ENCODE measurements around the gene ANKRD28. TPM values are rescaled to one million over a fixed set of nuclear protein-coding genes. Genes with fewer than 3 reads are reported as not detected.

The ANKRD28 gene
- total RNA-seq, 6 experiments from 2014 or later: 16.4 to 32.2 (median 25.7) TPM

DNA sequence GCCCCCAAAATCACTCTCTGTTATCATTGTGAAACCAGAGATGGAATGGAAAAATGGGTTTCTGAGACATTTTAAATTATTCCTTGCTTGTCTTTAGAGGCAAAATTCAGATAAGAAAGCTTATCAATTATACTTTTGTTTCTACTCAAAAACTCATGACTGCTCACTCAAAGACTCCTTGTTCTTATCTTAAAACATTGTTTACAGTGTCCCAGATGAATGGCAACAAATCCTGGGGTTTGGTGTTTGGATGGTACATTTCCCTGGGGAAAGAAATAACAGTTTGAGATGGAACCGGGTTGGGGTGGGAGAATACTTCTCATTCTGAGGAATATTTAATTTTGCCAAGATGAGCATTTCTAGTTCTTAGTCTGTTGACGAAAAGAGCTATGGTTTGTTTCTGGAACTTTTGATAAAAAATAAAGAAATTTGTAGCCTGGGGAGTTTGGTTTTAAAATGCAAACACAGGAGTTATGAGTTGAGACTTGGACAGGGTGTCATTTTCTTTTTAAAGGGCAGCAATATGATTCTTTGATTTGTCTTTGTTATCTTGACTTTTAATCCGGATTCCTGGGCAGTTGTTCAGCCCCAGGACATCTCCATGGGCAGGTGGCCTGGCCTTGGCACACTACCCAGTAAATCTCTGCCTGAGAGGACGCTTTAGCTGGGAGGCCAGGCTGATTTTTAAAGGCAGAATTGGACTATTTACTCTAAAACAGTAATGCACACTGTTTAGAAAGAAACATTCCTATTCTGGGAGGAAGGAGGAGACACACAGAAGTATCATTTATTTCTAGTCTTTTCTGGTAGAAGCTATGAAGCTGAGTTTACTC, 163.8 kb downstream of the ANKRD28 start:
- WGBS (ENCODE audit: insufficient coverage, low coverage, low lambda C conversion rate, missing lambda C conversion rate): 16% methylated on average over 4 of the region's 4 CpGs
- intact Hi-C loops (cut with DNase I): loop anchor here in 1 of 2 donors (10.0 kb wide), 1 partner anchor 611 kb away; no protein-coding TSS in a partner anchor
- Histone ChIP-seq H3K27ac (peak overlapping the region in 1 of 3 donors; percentile 13), H3K4me3 (no peak overlapping the region), H3K4me1 (peaks cover 0 to 20% (median 7%) of the 10 kb centered on the region in 4 donors), H3K27me3 (no peaks in the 10 kb centered on the region), H3K9me3 (no peaks in the 10 kb centered on the region), H3K36me3 (no peaks in the 10 kb centered on the region)
- DNase-seq (peak; percentile 54 to 81 (median 78)), ATAC-seq (peak; percentile 56 to 82 (median 78))
- no peak for TF ChIP-seq POLR2A (IDR thresholded peaks at IDR 0.05)
- no peak for TF ChIP-seq CTCF (IDR thresholded peaks at IDR 0.05)

GRCh38 chr3:15633159-15633558, 164.6 kb downstream of the ANKRD28 start:
- Histone ChIP-seq H3K27me3 (no peaks in the 10 kb centered on the region), H3K4me1 (peaks cover 0 to 20% (median 7%) of the 10 kb centered on the region in 4 donors), H3K4me3 (no peak overlapping the region), H3K9me3 (no peaks in the 10 kb centered on the region), H3K27ac (no peak overlapping the region), H3K36me3 (no peaks in the 10 kb centered on the region)
- intact Hi-C loops (cut with DNase I): loop anchor here in 1 of 2 donors (10.0 kb wide), 1 partner anchor 612 kb away; no protein-coding TSS in a partner anchor
- no peak for ATAC-seq
- TF ChIP-seq CTCF (IDR thresholded peaks at IDR 0.05): no peak
- TF ChIP-seq POLR2A (IDR thresholded peaks at IDR 0.05): no peak
- no peak for DNase-seq
- WGBS (ENCODE audit: insufficient coverage, low coverage, low lambda C conversion rate, missing lambda C conversion rate): 95% methylated on average over 5 of the region's 5 CpGs

GRCh38 chr3:15632212-15632580, 165.6 kb downstream of the ANKRD28 start:
- Histone ChIP-seq H3K36me3 (no peaks in the 10 kb centered on the region), H3K9me3 (no peaks in the 10 kb centered on the region), H3K4me1 (peaks cover 0 to 20% (median 7%) of the 10 kb centered on the region in 4 donors), H3K27me3 (no peaks in the 10 kb centered on the region), H3K4me3 (no peak overlapping the region), H3K27ac (no peak overlapping the region)
- WGBS (ENCODE audit: insufficient coverage, low coverage, low lambda C conversion rate, missing lambda C conversion rate): 91% methylated on average over 4 of the region's 4 CpGs
- TF ChIP-seq POLR2A (IDR thresholded peaks at IDR 0.05) (no peak), CTCF (IDR thresholded peaks at IDR 0.05) (no peak)
- DNase-seq (no peak), ATAC-seq (no peak)
- intact Hi-C loops (cut with DNase I): loop anchor here in 1 of 2 donors (10.0 kb wide), 1 partner anchor 613 kb away; no protein-coding TSS in a partner anchor

DNA sequence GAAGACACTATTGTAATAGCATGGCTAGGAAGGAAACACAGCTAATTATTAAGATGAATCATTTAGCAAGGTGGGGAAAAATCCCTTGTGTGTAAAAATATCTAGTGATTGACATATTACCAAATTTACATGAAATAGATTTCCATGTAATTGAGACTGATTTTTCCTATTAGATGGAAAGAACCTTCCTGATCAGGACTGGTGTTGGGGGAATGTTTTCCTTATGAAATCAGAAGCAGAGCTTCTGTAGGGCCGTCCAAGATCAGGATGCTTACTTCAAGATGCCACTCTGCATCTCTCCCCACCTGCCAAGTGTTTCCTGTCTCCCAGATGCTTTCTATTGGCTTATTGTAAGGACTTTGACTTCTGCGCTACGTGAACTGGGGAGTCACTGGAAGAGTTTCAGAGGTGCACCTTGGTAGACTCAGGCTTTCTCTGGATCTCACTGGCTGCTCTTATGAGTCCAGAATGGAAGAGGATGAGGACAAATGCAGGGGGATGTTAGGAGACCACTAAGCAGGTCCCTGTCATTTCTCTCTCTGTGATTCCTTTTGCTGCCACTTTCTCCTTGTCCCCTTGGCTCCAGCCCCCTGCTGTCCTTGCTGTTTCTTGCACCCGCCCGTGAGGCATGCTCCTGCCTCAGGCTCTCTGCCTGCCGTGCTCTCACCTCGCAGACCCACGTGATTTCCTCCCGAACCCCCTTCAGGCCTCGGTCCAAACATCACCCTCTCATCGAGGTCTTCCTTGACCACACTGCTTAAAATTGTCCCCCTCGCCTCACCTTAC, 166.2 kb downstream of the ANKRD28 start:
- no peak overlapping the region for H3K27ac ChIP-seq
- H3K27me3 ChIP-seq: no peaks in the 10 kb centered on the region
- no peaks in the 10 kb centered on the region for H3K36me3 ChIP-seq
- no peak overlapping the region for H3K4me3 ChIP-seq
- 87% methylated on average over 9 of the region's 12 CpGs for WGBS (ENCODE audit: insufficient coverage, low coverage, low lambda C conversion rate, missing lambda C conversion rate)
- no peaks in the 10 kb centered on the region for H3K9me3 ChIP-seq
- no peak for DNase-seq
- peaks cover 0 to 20% (median 7%) of the 10 kb centered on the region in 4 donors for H3K4me1 ChIP-seq
- intact Hi-C loops (cut with DNase I): loop anchor here in 1 of 2 donors (10.0 kb wide), 1 partner anchor 613 kb away; no protein-coding TSS in a partner anchor
- no peak for ATAC-seq
- no peak for TF ChIP-seq POLR2A (IDR thresholded peaks at IDR 0.05)
- TF ChIP-seq CTCF (IDR thresholded peaks at IDR 0.05): no peak
